ENCODE measurements around the gene SORBS1. TPM values are rescaled to one million over a fixed set of nuclear protein-coding genes. Genes with fewer than 3 reads are reported as not detected.

SORBS1 gene
- total and polyA plus RNA-seq, 2 of the 13 experiments (the other 11 are each of a cell fraction or from before 2014, with no cell fraction given): 16.8 to 39.8 TPM

DNA sequence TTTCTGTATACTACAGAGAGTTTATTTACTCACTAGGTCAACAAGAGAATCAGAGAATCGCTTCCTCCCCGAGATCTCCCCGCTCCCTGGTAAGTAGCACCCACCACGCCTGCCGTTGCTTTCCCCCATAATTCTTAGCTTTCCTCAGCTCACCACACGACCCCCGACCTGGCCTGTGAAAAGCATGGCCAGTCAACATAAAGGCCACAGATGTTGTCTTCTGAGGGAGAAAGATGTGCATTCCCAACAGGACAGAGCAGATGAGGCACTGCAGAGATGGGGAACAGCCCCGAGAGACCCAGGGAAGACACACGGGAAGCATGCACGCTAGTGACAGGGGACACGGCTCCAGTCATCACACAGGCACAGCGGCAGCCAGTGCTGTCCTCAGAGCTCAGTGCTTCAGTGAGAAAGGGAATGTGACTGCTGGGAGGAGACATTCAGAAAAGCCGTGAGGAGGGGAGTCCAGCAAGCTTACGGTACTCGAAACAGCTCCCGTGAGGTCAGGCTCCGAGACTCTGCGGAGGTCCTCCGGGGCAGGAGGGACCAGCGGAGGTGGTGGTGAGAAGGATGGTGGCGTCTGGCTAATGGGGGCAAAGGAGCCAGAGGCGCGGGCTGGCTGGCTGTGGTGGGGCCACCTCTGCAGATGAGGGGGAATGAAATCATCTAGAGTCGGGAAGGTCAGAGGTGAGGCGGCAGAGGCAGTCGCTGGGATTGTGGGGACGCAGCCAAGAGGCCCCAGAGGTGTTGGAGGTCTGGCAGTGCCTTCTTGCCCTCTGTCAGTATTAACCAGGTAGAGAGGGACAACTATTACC is 146.9 kb downstream of the SORBS1 start:
- TF ChIP-seq, protein P1, sequence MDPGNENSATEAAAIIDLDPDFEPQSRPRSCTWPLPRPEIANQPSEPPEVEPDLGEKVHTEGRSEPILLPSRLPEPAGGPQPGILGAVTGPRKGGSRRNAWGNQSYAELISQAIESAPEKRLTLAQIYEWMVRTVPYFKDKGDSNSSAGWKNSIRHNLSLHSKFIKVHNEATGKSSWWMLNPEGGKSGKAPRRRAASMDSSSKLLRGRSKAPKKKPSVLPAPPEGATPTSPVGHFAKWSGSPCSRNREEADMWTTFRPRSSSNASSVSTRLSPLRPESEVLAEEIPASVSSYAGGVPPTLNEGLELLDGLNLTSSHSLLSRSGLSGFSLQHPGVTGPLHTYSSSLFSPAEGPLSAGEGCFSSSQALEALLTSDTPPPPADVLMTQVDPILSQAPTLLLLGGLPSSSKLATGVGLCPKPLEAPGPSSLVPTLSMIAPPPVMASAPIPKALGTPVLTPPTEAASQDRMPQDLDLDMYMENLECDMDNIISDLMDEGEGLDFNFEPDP (CRISPR knock-in tag; conservative IDR thresholded peaks at IDR 0.05): no peak
- TF ChIP-seq AGO2 (optimal IDR thresholded peaks at IDR 0.05; ENCODE audit: low read depth, low read length): peak; percentile 37
- Histone ChIP-seq H3K4me1 (ENCODE audit: insufficient read depth, low read length) (no peaks in the 10 kb centered on the region), H3K4me3 (replicated peaks in 1 of 3; ENCODE audit: insufficient read depth in 1 of 3, low read depth in 2 of 3, low read length in 3 of 3) (no peak overlapping the region), H4K20me1 (ENCODE audit: insufficient read depth, low read length) (no peaks in the 10 kb centered on the region), H3K79me2 (ENCODE audit: insufficient read depth, low read length) (no peaks in the 10 kb centered on the region), H3K27me3 (ENCODE audit: control insufficient read depth in 1 of 2, insufficient read depth in 2 of 2, low read length in 2 of 2) (no peaks in the 10 kb centered on the region), H3K27ac (ENCODE audit: extremely low read length, insufficient read depth, low read length) (no peak overlapping the region), H3K4me2 (ENCODE audit: low read depth, low read length) (no peak overlapping the region), H2AFZ (ENCODE audit: low read length) (no peak overlapping the region), H3K9ac (ENCODE audit: insufficient read depth, low read depth, low read length) (no peak overlapping the region), H3K9me3 (ENCODE audit: low read length) (no peaks in the 10 kb centered on the region), H3K36me3 (replicated peaks in 1 of 2; ENCODE audit: control insufficient read depth in 1 of 2, insufficient read depth in 2 of 2, low read length in 2 of 2) (peaks cover 15 to 53% of the 10 kb centered on the region in 2 experiments)
- in situ Hi-C loops (cut with HindIII; ENCODE audit: extremely low pct_ligation_motif_present, low pct_unique_long_range_greater_than_20kb) (loop anchor here (25.0 kb wide), 1 partner anchor 448 kb away; no protein-coding TSS in a partner anchor), intact Hi-C loops (cut with micrococcal nuclease; ENCODE audit: unreplicated experiment) (no loop called here)
- no peak for ATAC-seq
- ChIA-PET POLR2A (no interaction called here), CTCF (ENCODE audit: low intra/inter-chr PET ratio, low total read pairs) (no interaction called here)
- BruUV-seq (replicated peaks): no TSS peak
- no peak for DNase-seq (ENCODE audit: low spot score)
- WGBS (ENCODE audit: low lambda C conversion rate): 97% methylated on average over 27 of the region's 27 CpGs
- no peak for FAIRE-seq

DNA sequence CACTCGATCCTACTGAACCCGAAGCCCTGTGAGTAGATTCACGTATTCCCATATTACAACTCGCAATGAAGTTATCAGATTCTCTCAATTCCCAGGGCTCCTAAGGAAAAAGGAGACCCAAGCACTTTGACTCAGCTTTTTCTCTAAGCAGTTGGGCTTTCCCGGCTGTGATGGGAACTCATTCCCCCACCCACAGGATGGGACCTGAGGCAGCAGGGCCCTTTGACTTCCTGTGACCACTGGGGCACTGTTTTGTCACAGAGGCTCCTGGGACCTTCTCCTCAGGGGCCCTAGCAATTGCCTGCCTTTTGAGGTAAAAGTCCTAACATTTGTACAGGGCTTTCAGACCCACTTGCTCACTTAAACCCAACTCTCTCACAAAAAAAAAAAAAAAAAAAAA is 147.6 kb downstream of the SORBS1 start:
- no peaks in the 10 kb centered on the region for H3K9me3 ChIP-seq (ENCODE audit: low read length)
- no peak overlapping the region for H3K4me2 ChIP-seq (ENCODE audit: low read depth, low read length)
- no peak overlapping the region for H3K4me3 ChIP-seq (replicated peaks in 1 of 3; ENCODE audit: insufficient read depth in 1 of 3, low read depth in 2 of 3, low read length in 3 of 3)
- CTCF ChIA-PET (ENCODE audit: low intra/inter-chr PET ratio, low total read pairs): no interaction called here
- no TSS peak for BruUV-seq (replicated peaks)
- H3K4me1 ChIP-seq (ENCODE audit: insufficient read depth, low read length): no peaks in the 10 kb centered on the region
- ATAC-seq: no peak
- intact Hi-C loops (cut with micrococcal nuclease; ENCODE audit: unreplicated experiment) (no loop called here), in situ Hi-C loops (cut with HindIII; ENCODE audit: extremely low pct_ligation_motif_present, low pct_unique_long_range_greater_than_20kb) (loop anchor here (25.0 kb wide), 1 partner anchor 449 kb away; no protein-coding TSS in a partner anchor)
- no peaks in the 10 kb centered on the region for H3K79me2 ChIP-seq (ENCODE audit: insufficient read depth, low read length)
- H4K20me1 ChIP-seq (ENCODE audit: insufficient read depth, low read length): no peaks in the 10 kb centered on the region
- H3K36me3 ChIP-seq (replicated peaks in 1 of 2; ENCODE audit: control insufficient read depth in 1 of 2, insufficient read depth in 2 of 2, low read length in 2 of 2): peaks cover 15 to 58% of the 10 kb centered on the region in 2 experiments
- no peak for TF ChIP-seq ZC3H13 (CRISPR knock-in tag; IDR thresholded peaks at IDR 0.05)
- H3K27me3 ChIP-seq (ENCODE audit: control insufficient read depth in 1 of 2, insufficient read depth in 2 of 2, low read length in 2 of 2): no peaks in the 10 kb centered on the region
- no peak overlapping the region for H3K9ac ChIP-seq (ENCODE audit: insufficient read depth, low read depth, low read length)
- POLR2A ChIA-PET: no interaction called here
- WGBS (ENCODE audit: low lambda C conversion rate): 92% methylated on average over 5 of the region's 5 CpGs
- FAIRE-seq: no peak
- H3K27ac ChIP-seq (ENCODE audit: extremely low read length, insufficient read depth, low read length): no peak overlapping the region
- no peak overlapping the region for H2AFZ ChIP-seq (ENCODE audit: low read length)
- no peak for DNase-seq (ENCODE audit: low spot score)
